Mesendoderm (in vitro differentiated cells): ENCODE measurements around the gene PCAT7. TPM values are rescaled to one million over a fixed set of nuclear protein-coding genes. Genes with fewer than 3 reads are reported as not detected.
"Not testable (repeated sequence)": the region's sequence is repeated elsewhere in the genome, so short reads cannot be mapped to it uniquely, and the experiment has no call there.

Source experiments
- DNase-seq: peaks from one replicate; pipeline ENCODE4 v3.0.0; 2013
- H2AK5ac ChIP-seq: 2 replicates; pipeline ENCODE4 v1.6.1; 2013; ENCODE audit warnings: low read length, inconsistent platforms
- H2BK120ac ChIP-seq: 2 replicates; pipeline ENCODE4 v1.6.1; 2013; ENCODE audit warnings: low read depth, mild to moderate bottlenecking, low read length, moderate library complexity, mixed read lengths
- H2BK15ac ChIP-seq: replicated peaks from 2 replicates; pipeline ENCODE4 v1.6.1; 2013; ENCODE audit warnings: low read depth, mild to moderate bottlenecking, moderate library complexity
- H2BK5ac ChIP-seq: 2 replicates; pipeline ENCODE4 v1.6.1; 2013; ENCODE audit warnings: low read length, inconsistent platforms
- H3K18ac ChIP-seq: 2 replicates; pipeline ENCODE4 v1.6.1; 2013; ENCODE audit warnings: mild to moderate bottlenecking, low read length, mixed read lengths
- H3K23ac ChIP-seq: one replicate; pipeline ENCODE4 v1.6.1; 2013; ENCODE audit warnings: low read length
- H3K27ac ChIP-seq: 2 replicates; pipeline ENCODE4 v1.5.1; 2013; ENCODE audit warnings: low read depth, mild to moderate bottlenecking, inconsistent platforms, low read length, moderate library complexity
- H3K27me3 ChIP-seq: 2 replicates; pipeline ENCODE4 v1.6.1; 2013; ENCODE audit warnings: low read length, control low read depth, mild to moderate bottlenecking, inconsistent platforms; ENCODE audit not compliant: insufficient read depth, poor library complexity
- H3K36me3 ChIP-seq: 2 replicates; pipeline ENCODE4 v1.6.1; 2013; ENCODE audit warnings: low read length, inconsistent platforms; ENCODE audit not compliant: control insufficient read depth, insufficient read depth
- H3K4ac ChIP-seq: one replicate; pipeline ENCODE4 v1.6.1; 2013; ENCODE audit warnings: low read depth, mild to moderate bottlenecking, low read length, moderate library complexity
- H3K4me1 ChIP-seq: 2 replicates; pipeline ENCODE4 v1.6.1; 2013; ENCODE audit warnings: low read depth, low read length, inconsistent platforms; ENCODE audit not compliant: control insufficient read depth
- H3K4me2 ChIP-seq: 2 replicates; pipeline ENCODE4 v1.6.1; 2013; ENCODE audit warnings: low read length
- H3K4me3 ChIP-seq: 2 replicates; pipeline ENCODE4 v1.5.1; 2013; ENCODE audit warnings: mild to moderate bottlenecking, low read length
- H3K56ac ChIP-seq: one replicate; pipeline ENCODE4 v1.6.1; 2013; ENCODE audit warnings: low read length
- H3K79me1 ChIP-seq: 2 replicates; pipeline ENCODE4 v1.6.1; 2013; ENCODE audit warnings: low read length, inconsistent platforms
- H3K79me2 ChIP-seq: 2 replicates; pipeline ENCODE4 v1.6.1; 2013; ENCODE audit warnings: mild to moderate bottlenecking, low read length; ENCODE audit not compliant: control insufficient read depth, insufficient read depth
- H3K9ac ChIP-seq: 2 replicates; pipeline ENCODE4 v1.6.1; 2013; ENCODE audit warnings: low read length, inconsistent platforms
- H4K5ac ChIP-seq: one replicate; pipeline ENCODE4 v1.6.1; 2013; ENCODE audit warnings: low read length
- H4K8ac ChIP-seq: one replicate; pipeline ENCODE4 v1.6.1; 2013; ENCODE audit warnings: low read depth, mild to moderate bottlenecking, control low read depth, low read length, moderate library complexity
- WGBS: extraction: QIAGEN DNeasy Blood & Tissue Kit; methylation state at CpG from one replicate; pipeline ENCODE4 v1.1.7; 2013; ENCODE audit warnings: low lambda C conversion rate, missing lambda C conversion rate; ENCODE audit not compliant: insufficient coverage; ENCODE audit errors: extremely low coverage; 5-methylcytosine and 5-hydroxymethylcytosine counted together
- polyA plus RNA-seq, 2 experiments: library from polyadenylated mRNA; stranded (reverse); fragments of 200-250 nt; gene quantifications; one replicate each; pipeline ENCODE4 v1.2.3, GENCODE V29; 2013

Gene PCAT7
- 1.5 TPM for polyA plus RNA-seq (2013, experiment 1 of 2)
- polyA plus RNA-seq (2013, experiment 2 of 2): 2.1 TPM

GRCh38 chr9:94554439-94555331 is at the start of gene PCAT7:
Gene PCAT7, plus strand, starts transcription at chr9:94555083.
- H3K27ac ChIP-seq: peak within 1 kb of the TSS; percentile 14
- peak; percentile 96 for DNase-seq
- peak within 1 kb of the TSS; percentile 28 for H3K4ac ChIP-seq
- no CpG with 5 or more reads among the region's 40 CpGs for WGBS
- H2BK5ac ChIP-seq: no peak within 1 kb of the TSS
- H2BK15ac ChIP-seq: no peak within 1 kb of the TSS
- H3K4me3 ChIP-seq: peak within 1 kb of the TSS; percentile 73
- no peak within 1 kb of the TSS for H2AK5ac ChIP-seq
- H3K79me2 ChIP-seq: no peaks in the 10 kb centered on the region
- no peaks in the 10 kb centered on the region for H3K27me3 ChIP-seq
- H3K36me3 ChIP-seq: no peaks in the 10 kb centered on the region
- no peak within 1 kb of the TSS for H4K8ac ChIP-seq
- H3K56ac ChIP-seq: peak within 1 kb of the TSS; percentile 90
- no peak within 1 kb of the TSS for H3K18ac ChIP-seq
- H3K4me2 ChIP-seq: peak within 1 kb of the TSS; percentile 49
- no peak within 1 kb of the TSS for H2BK120ac ChIP-seq
- peak within 1 kb of the TSS; percentile 73 for H3K9ac ChIP-seq
- no peak within 1 kb of the TSS for H3K23ac ChIP-seq
- no peaks in the 10 kb centered on the region for H3K4me1 ChIP-seq
- H3K79me1 ChIP-seq: no peaks in the 10 kb centered on the region
- no peak within 1 kb of the TSS for H4K5ac ChIP-seq

- H2BK15ac ChIP-seq, H3K27me3 ChIP-seq, H3K27ac ChIP-seq, H3K18ac ChIP-seq, H4K8ac ChIP-seq, H3K79me1 ChIP-seq, H3K9ac ChIP-seq, H2AK5ac ChIP-seq, H3K4me1 ChIP-seq, H2BK120ac ChIP-seq, H3K4me2 ChIP-seq, H3K56ac ChIP-seq, H3K36me3 ChIP-seq, H2BK5ac ChIP-seq, H3K79me2 ChIP-seq, H3K23ac ChIP-seq, H4K5ac ChIP-seq, H3K4me3 ChIP-seq, H3K4ac ChIP-seq, DNase-seq: not testable (repeated sequence)
- WGBS: no CpG with 5 or more reads among the region's 4 CpGs
Measured at GRCh38 chr9:94506370-94506769, 48.5 kb upstream of the PCAT7 start.

- no peaks in the 10 kb centered on the region for H3K4me1 ChIP-seq
- H3K9ac ChIP-seq: no peak overlapping the region
- H2BK5ac ChIP-seq: no peak overlapping the region
- H3K4me3 ChIP-seq: no peak overlapping the region
- no peaks in the 10 kb centered on the region for H3K79me2 ChIP-seq
- H3K79me1 ChIP-seq: no peaks in the 10 kb centered on the region
- no CpG with 5 or more reads among the region's 7 CpGs for WGBS
- no peak overlapping the region for H3K27ac ChIP-seq
- no peak overlapping the region for H2BK120ac ChIP-seq
- no peak overlapping the region for H3K56ac ChIP-seq
- no peak overlapping the region for H2AK5ac ChIP-seq
- no peak for DNase-seq
- no peak overlapping the region for H3K18ac ChIP-seq
- H4K5ac ChIP-seq: no peak overlapping the region
- no peak overlapping the region for H3K4me2 ChIP-seq
- H3K4ac ChIP-seq: no peak overlapping the region
- no peaks in the 10 kb centered on the region for H3K27me3 ChIP-seq
- H3K23ac ChIP-seq: no peak overlapping the region
- no peak overlapping the region for H4K8ac ChIP-seq
- H2BK15ac ChIP-seq: no peak overlapping the region
- H3K36me3 ChIP-seq: no peaks in the 10 kb centered on the region
Measured at GRCh38 chr9:94507531-94508258, 47.2 kb upstream of the PCAT7 start.

- Histone ChIP-seq H3K4me1 (no peaks in the 10 kb centered on the region), H2BK15ac (no peak overlapping the region), H3K23ac (no peak overlapping the region), H3K9ac (no peak overlapping the region), H3K56ac (no peak overlapping the region), H3K4me2 (no peak overlapping the region), H3K27me3 (no peaks in the 10 kb centered on the region), H4K5ac (no peak overlapping the region), H4K8ac (no peak overlapping the region), H3K36me3 (no peaks in the 10 kb centered on the region), H3K4ac (no peak overlapping the region), H3K79me2 (no peaks in the 10 kb centered on the region), H2AK5ac (no peak overlapping the region), H2BK5ac (no peak overlapping the region), H2BK120ac (no peak overlapping the region), H3K79me1 (no peaks in the 10 kb centered on the region), H3K4me3 (no peak overlapping the region), H3K27ac (no peak overlapping the region), H3K18ac (no peak overlapping the region)
- no peak for DNase-seq
- no CpG with 5 or more reads among the region's 6 CpGs for WGBS
Measured at GRCh38 chr9:94511134-94511954, 43.5 kb upstream of the PCAT7 start.

- no peak overlapping the region for H2BK120ac ChIP-seq
- H3K9ac ChIP-seq: no peak overlapping the region
- H3K27me3 ChIP-seq: no peaks in the 10 kb centered on the region
- H3K27ac ChIP-seq: no peak overlapping the region
- no peak overlapping the region for H4K8ac ChIP-seq
- no peak overlapping the region for H3K4me3 ChIP-seq
- no peak overlapping the region for H2BK5ac ChIP-seq
- H3K23ac ChIP-seq: no peak overlapping the region
- no CpG with 5 or more reads among the region's 2 CpGs for WGBS
- H3K4ac ChIP-seq: no peak overlapping the region
- no peaks in the 10 kb centered on the region for H3K36me3 ChIP-seq
- H2BK15ac ChIP-seq: no peak overlapping the region
- no peak overlapping the region for H3K18ac ChIP-seq
- H3K4me1 ChIP-seq: no peaks in the 10 kb centered on the region
- H2AK5ac ChIP-seq: no peak overlapping the region
- H4K5ac ChIP-seq: no peak overlapping the region
- no peaks in the 10 kb centered on the region for H3K79me2 ChIP-seq
- H3K79me1 ChIP-seq: no peaks in the 10 kb centered on the region
- no peak for DNase-seq
- H3K4me2 ChIP-seq: no peak overlapping the region
- H3K56ac ChIP-seq: no peak overlapping the region
Measured at GRCh38 chr9:94511955-94512265, 43.0 kb upstream of the PCAT7 start.
